Smooth muscle cell (in vitro differentiated cells): ENCODE data around the gene HOTAIR. TPM values are rescaled to one million over a fixed set of nuclear protein-coding genes. Genes with fewer than 3 reads are reported as not detected.

Experiments
- DNase-seq: peaks from one replicate; lab custom pipeline; 2025; ENCODE audit not compliant: unreplicated experiment; lab: John Stamatoyannopoulos, UW
- H2AFZ ChIP-seq: fragments of 200-600 bp; sonication (generic); 2 replicates; pipeline ENCODE4 v1.6.0; 2016; ENCODE audit warnings: antibody characterized with exemption, low read depth, mild to moderate bottlenecking
- H3F3A ChIP-seq: fragments of 200-600 bp; sonication (generic); 2 replicates; pipeline ENCODE4 v1.6.0; 2017; ENCODE audit warnings: antibody characterized with exemption, low read depth
- H3K27ac ChIP-seq: fragments of 200-600 bp; sonication (generic); 2 replicates; pipeline ENCODE4 v1.5.1; 2016; ENCODE audit warnings: low read depth, mild to moderate bottlenecking
- H3K27me3 ChIP-seq: fragments of 200-600 bp; sonication (generic); 2 replicates; pipeline ENCODE4 v1.6.1; 2016; ENCODE audit warnings: low read depth, mild to moderate bottlenecking
- H3K36me3 ChIP-seq: fragments of 200-600 bp; sonication (generic); 2 replicates; pipeline ENCODE4 v1.5.1; 2016; ENCODE audit warnings: low read depth
- H3K4me1 ChIP-seq: fragments of 200-600 bp; sonication (generic); 2 replicates; pipeline ENCODE4 v1.5.1; 2016; ENCODE audit warnings: low read depth
- H3K4me2 ChIP-seq: fragments of 200-600 bp; sonication (generic); 2 replicates; pipeline ENCODE4 v1.6.0; 2016; ENCODE audit warnings: mild to moderate bottlenecking
- H3K4me3 ChIP-seq: fragments of 200-600 bp; sonication (generic); 2 replicates; pipeline ENCODE4 v1.5.1; 2016; ENCODE audit warnings: mild to moderate bottlenecking
- H3K79me2 ChIP-seq: fragments of 200-600 bp; sonication (generic); 2 replicates; pipeline ENCODE4 v1.6.0; 2016; ENCODE audit warnings: low read depth, mild to moderate bottlenecking
- H3K9ac ChIP-seq: fragments of 200-600 bp; sonication (generic); 2 replicates; pipeline ENCODE4 v1.6.0; 2016; ENCODE audit warnings: low read depth
- H3K9me3 ChIP-seq: fragments of 200-600 bp; sonication (generic); replicated peaks from 2 replicates; pipeline ENCODE4 v1.5.1; 2016; ENCODE audit warnings: low read depth
- H4K20me1 ChIP-seq: fragments of 200-600 bp; sonication (generic); 2 replicates; pipeline ENCODE4 v1.6.0; 2016; ENCODE audit warnings: low read depth
- WGBS: methylation state at CpG from one replicate; pipeline ENCODE4 v1.1.7; 2016; ENCODE audit warnings: low lambda C conversion rate; 5-methylcytosine and 5-hydroxymethylcytosine counted together
- polyA plus RNA-seq: library from polyadenylated mRNA; unstranded; fragments of >200 nt; fragmentation: Nextera tagmentation; extraction: Ambion mirVana; gene quantifications from 2 replicates; pipeline ENCODE4 v1.2.1, GENCODE V29; 2016
- total RNA-seq: library from RNA; depleted of rRNA; stranded (reverse); fragments of >200 nt; gene quantifications from 2 replicates; pipeline ENCODE4 v1.2.3, GENCODE V29; 2014
- TF ChIP-seq, protein P1 (sequence below): fragments of 200-600 bp; sonication (generic); IDR thresholded peaks from 2 replicates; pipeline ENCODE4 v1.5.1; 2017; ENCODE audit warnings: borderline replicate concordance, mild to moderate bottlenecking, antibody characterized with exemption; ENCODE audit not compliant: insufficient read depth, poor library complexity, severe bottlenecking

The HOTAIR gene
- total and polyA plus RNA-seq, 2 experiments from 2014 or later = 0.43 TPM; not detected in 1

- Histone ChIP-seq H2AFZ (no peak overlapping the region), H4K20me1 (no peaks in the 10 kb centered on the region), H3K27ac (no peak overlapping the region), H3K9ac (no peak overlapping the region), H3K79me2 (no peaks in the 10 kb centered on the region), H3F3A (no peaks in the 10 kb centered on the region), H3K9me3 (no peaks in the 10 kb centered on the region), H3K36me3 (no peaks in the 10 kb centered on the region), H3K4me3 (no peak overlapping the region), H3K4me1 (peaks cover 7% of the 10 kb centered on the region), H3K4me2 (no peak overlapping the region), H3K27me3 (peaks cover 100% of the 10 kb centered on the region)
- DNase-seq = no peak
- TF ChIP-seq, protein P1, sequence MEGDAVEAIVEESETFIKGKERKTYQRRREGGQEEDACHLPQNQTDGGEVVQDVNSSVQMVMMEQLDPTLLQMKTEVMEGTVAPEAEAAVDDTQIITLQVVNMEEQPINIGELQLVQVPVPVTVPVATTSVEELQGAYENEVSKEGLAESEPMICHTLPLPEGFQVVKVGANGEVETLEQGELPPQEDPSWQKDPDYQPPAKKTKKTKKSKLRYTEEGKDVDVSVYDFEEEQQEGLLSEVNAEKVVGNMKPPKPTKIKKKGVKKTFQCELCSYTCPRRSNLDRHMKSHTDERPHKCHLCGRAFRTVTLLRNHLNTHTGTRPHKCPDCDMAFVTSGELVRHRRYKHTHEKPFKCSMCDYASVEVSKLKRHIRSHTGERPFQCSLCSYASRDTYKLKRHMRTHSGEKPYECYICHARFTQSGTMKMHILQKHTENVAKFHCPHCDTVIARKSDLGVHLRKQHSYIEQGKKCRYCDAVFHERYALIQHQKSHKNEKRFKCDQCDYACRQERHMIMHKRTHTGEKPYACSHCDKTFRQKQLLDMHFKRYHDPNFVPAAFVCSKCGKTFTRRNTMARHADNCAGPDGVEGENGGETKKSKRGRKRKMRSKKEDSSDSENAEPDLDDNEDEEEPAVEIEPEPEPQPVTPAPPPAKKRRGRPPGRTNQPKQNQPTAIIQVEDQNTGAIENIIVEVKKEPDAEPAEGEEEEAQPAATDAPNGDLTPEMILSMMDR = no peak
- WGBS = 38% methylated on average over 19 of the region's 19 CpGs
These were observed 28.2 kb upstream of the HOTAIR start for GRCh38 chr12:54002915-54003389.

DNA sequence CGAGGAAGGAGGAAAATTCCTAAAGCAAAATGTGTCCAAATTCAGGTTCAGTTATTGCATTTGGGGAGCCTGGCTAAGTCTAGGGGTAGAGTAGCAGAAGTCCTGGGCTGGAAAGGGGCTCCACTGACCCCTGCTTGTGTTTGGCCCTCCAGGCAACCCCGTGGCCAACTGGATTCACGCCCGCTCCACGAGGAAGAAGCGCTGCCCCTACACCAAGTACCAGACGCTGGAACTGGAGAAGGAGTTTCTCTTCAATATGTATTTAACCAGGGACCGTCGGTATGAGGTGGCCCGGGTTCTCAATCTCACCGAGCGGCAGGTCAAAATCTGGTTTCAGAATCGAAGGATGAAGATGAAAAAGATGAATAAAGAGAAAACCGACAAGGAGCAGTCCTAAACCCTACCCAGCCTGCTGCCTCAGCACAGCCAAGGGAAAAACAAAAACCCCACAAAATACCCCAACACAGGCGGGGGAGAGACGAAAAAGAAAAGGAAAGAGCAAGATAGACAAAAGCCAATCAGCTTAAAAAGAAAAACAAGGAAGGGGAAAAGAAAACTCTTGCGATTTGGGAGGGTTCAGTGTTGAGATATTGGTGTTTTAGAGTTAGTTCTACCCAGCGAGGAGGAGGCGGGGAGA is 27.6 kb upstream of the HOTAIR start:
- DNase-seq = no peak
- WGBS = 22% methylated on average over 19 of the region's 19 CpGs
- no peak overlapping the region for H3K27ac ChIP-seq

GRCh38 chr12:54001283-54002187 is 26.8 kb upstream of the HOTAIR start:
- no peak overlapping the region for H3K27ac ChIP-seq
- WGBS = 17% methylated on average over 8 of the region's 8 CpGs
- TF ChIP-seq, protein P1 = no peak
- peaks cover 100% of the 10 kb centered on the region for H3K27me3 ChIP-seq
- no peaks in the 10 kb centered on the region for H3K79me2 ChIP-seq
- DNase-seq = no peak
- H3K36me3 ChIP-seq = no peaks in the 10 kb centered on the region
- H4K20me1 ChIP-seq = no peaks in the 10 kb centered on the region
- no peak overlapping the region for H3K9ac ChIP-seq
- no peaks in the 10 kb centered on the region for H3K9me3 ChIP-seq
- H2AFZ ChIP-seq = no peak overlapping the region
- H3K4me2 ChIP-seq = no peak overlapping the region
- no peak overlapping the region for H3K4me3 ChIP-seq
- H3F3A ChIP-seq = no peaks in the 10 kb centered on the region
- peaks cover 7% of the 10 kb centered on the region for H3K4me1 ChIP-seq

More for the DNA sequence above, 27.6 kb upstream of the HOTAIR start:
- no peaks in the 10 kb centered on the region for H3F3A ChIP-seq
- no peaks in the 10 kb centered on the region for H3K36me3 ChIP-seq
- H3K4me1 ChIP-seq = peaks cover 7% of the 10 kb centered on the region
- no peak overlapping the region for H2AFZ ChIP-seq
- H3K4me3 ChIP-seq = no peak overlapping the region
- TF ChIP-seq, protein P1 = no peak
- no peaks in the 10 kb centered on the region for H3K9me3 ChIP-seq
- no peaks in the 10 kb centered on the region for H4K20me1 ChIP-seq
- H3K79me2 ChIP-seq = no peaks in the 10 kb centered on the region
- peaks cover 100% of the 10 kb centered on the region for H3K27me3 ChIP-seq
- no peak overlapping the region for H3K9ac ChIP-seq
- no peak overlapping the region for H3K4me2 ChIP-seq
